ENCODE data around the gene KRTAP3-3. TPM values are rescaled to one million over a fixed set of nuclear protein-coding genes. Genes with fewer than 3 reads are reported as not detected.

KRTAP3-3 gene
- total RNA-seq, 1 experiment from 2014 or later, result not detected

- Histone ChIP-seq H4K8ac (replicated peaks; ENCODE audit: insufficient read length, low read depth, low read length) (no peak overlapping the region), H3K4ac (ENCODE audit: low read depth, low read length) (no peak overlapping the region), H3K23me2 (ENCODE audit: insufficient read length, low read depth, low read length, poor library complexity, severe bottlenecking) (no peaks in the 10 kb centered on the region), H3K4me1 (ENCODE audit: insufficient read depth, low read length) (no peaks in the 10 kb centered on the region), H4K5ac (ENCODE audit: insufficient read length, low read depth, low read length) (no peak overlapping the region), H3K27me3 (ENCODE audit: insufficient read depth, low read length) (no peaks in the 10 kb centered on the region), H3K23ac (ENCODE audit: insufficient read length, low read depth, low read length) (no peak overlapping the region), H2AFZ (ENCODE audit: low read length) (no peak overlapping the region), H3K9me3 (ENCODE audit: control insufficient read depth, low read depth, low read length) (no peaks in the 10 kb centered on the region), H2BK15ac (ENCODE audit: low read depth, low read length) (no peak overlapping the region), H3K18ac (ENCODE audit: insufficient read length, low read depth, low read length) (no peak overlapping the region), H4K20me1 (ENCODE audit: control insufficient read depth, insufficient read depth, insufficient read length) (no peaks in the 10 kb centered on the region), H2BK12ac (ENCODE audit: insufficient read length, low read depth, low read length) (no peak overlapping the region), H2BK5ac (ENCODE audit: insufficient read length, low read length) (no peak overlapping the region), H3K56ac (ENCODE audit: insufficient read length, low read depth, low read length) (no peak overlapping the region), H3K9ac (ENCODE audit: extremely low read depth, insufficient read length, low read length) (no peak overlapping the region), H3T11ph (ENCODE audit: low read length) (no peak overlapping the region), H3K79me1 (ENCODE audit: insufficient read depth, low read depth, low read length, poor library complexity, severe bottlenecking) (no peaks in the 10 kb centered on the region), H3K79me2 (ENCODE audit: insufficient read depth, low read length) (no peaks in the 10 kb centered on the region), H3K27ac (ENCODE audit: insufficient read length, low read depth, low read length) (no peak overlapping the region), H2BK120ac (ENCODE audit: low read depth, low read length, poor library complexity, severe bottlenecking) (no peak overlapping the region), H2AK5ac (ENCODE audit: insufficient read length, low read length) (no peak overlapping the region), H4K91ac (ENCODE audit: insufficient read length, low read depth, low read length) (no peak overlapping the region), H3K14ac (ENCODE audit: insufficient read depth, low read length) (no peak overlapping the region), H2BK20ac (ENCODE audit: low read depth, low read length, poor library complexity, severe bottlenecking) (no peak overlapping the region), H3K4me2 (ENCODE audit: insufficient read depth, insufficient read length, low read length) (no peak overlapping the region)
- peaks cover 0 to 11% of the 10 kb centered on the region in 2 experiments; a peak in 3 of 4 replicates for H3K4me1 Mint-ChIP-seq
- no peak overlapping the region for H3K4me3 Mint-ChIP-seq
- H3K27me3 Mint-ChIP-seq (ENCODE audit: low read depth), result no peaks in the 10 kb centered on the region; the same call in 1 of the 2 replicates
- no peak overlapping the region for H3K27ac Mint-ChIP-seq
- no peaks in the 10 kb centered on the region for H3K9me3 Mint-ChIP-seq
- no CpG with 5 or more reads among the region's 10 CpGs for whole genome bisulfite sequencing (ENCODE audit: extremely low coverage, insufficient read length, low lambda C conversion rate)
- no peak for TF ChIP-seq CTCF (conservative IDR thresholded peaks at IDR 0.05)
- DNase-seq, result no peak
- no peaks in the 10 kb centered on the region for H3K36me3 Mint-ChIP-seq (ENCODE audit: insufficient read depth in 1 of 3, low read depth in 3 of 3)
Observed at GRCh38 chr17:40949418-40949817, 44.5 kb downstream of the KRTAP3-3 start.

Measured in H9 (cell line).